HG03378 (cell line): ENCODE data around the gene SF3A2.

Experiments used
- ATAC-seq: cut with Tn5 transposase; IDR thresholded peaks from one replicate; pipeline ENCODE4 v1.9.1; 2021; ENCODE audit warnings: mild to moderate bottlenecking, moderate library complexity; ENCODE audit not compliant: unreplicated experiment

Gene SF3A2

DNA sequence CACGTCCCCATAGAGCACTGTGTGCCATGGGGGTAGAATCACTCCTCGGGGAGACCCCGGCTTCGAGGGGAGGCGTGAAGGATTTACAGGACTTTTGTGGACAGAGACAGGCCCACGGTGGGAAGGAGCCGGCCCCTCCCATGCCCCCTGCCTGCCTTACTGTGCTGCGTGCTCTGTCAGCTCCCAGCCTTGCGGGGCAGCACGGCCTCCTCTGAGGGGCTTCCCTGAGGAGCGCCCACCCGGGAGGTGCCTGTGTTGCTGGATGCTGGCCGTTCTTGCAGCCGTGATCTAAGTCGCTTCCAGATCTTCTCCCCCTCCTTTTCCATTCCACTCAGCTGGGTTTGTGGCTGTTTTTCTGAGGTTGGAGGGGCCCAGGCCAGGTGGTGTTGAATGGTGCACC lies 29.6 kb upstream of the SF3A2 start:
- ATAC-seq = no peak

DNA sequence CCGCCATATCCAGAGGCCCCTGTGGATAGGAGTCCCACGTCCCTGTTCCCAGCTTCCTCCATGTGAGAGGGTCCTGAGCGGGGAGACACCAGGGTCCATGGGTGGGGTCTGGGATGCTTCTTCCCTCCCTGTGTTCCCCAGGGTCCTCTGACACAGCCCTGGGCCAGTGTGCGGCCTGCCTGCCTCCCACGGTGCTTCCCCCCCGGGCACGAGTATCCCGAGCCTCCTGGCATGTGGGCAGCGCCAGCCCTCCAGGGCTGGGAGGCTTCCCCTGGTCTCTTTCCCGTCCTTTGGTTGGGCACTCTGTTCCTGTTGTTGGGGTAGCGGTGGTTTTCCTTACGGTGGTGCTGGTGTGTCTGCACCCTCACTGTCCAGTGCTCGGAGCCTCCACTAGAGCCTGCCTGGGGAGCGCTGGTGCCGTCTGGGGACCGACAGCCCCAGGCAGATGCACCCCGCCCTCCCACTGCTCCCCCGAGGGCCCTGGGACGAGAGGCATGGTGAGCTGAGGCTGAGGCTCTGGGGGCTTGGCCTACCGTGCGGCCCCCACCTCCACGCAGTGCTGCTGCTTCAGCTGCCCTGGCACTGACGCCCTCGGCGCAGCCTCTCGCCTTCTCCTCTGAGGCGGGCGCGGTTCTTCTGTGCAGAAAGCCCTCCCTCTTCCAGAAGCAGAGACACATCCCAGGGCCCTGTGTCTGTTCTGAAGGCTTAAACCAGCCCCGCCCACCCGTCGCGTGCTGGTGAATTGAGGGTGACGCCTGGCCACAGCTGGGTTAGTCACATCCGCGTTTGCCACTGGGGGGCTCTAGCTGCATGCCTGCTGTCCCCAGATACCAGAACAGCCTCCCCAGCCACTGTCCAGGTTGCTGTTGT lies 28.4 kb upstream of the SF3A2 start:
- ATAC-seq = no peak

DNA sequence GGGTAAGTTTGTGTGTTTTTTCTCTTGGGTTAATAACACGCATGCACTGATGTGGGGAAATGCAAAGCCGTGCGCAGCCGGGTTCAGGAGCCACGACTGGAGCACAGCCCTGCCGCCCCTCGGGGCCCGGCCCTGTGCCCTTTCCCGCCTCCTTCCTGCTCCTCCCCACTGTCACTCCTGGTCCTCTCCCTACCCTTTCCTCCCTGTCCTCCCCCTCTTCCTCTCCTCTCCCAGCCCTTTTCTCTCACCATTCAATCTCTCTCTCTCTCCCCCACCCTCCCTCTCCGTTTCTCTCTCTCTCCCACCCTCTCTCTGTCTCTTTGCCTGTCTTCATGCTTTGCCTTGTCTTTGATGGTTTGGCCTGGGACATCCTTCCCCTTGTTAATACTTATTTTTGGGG lies 27.6 kb upstream of the SF3A2 start:
- ATAC-seq = no peak

DNA sequence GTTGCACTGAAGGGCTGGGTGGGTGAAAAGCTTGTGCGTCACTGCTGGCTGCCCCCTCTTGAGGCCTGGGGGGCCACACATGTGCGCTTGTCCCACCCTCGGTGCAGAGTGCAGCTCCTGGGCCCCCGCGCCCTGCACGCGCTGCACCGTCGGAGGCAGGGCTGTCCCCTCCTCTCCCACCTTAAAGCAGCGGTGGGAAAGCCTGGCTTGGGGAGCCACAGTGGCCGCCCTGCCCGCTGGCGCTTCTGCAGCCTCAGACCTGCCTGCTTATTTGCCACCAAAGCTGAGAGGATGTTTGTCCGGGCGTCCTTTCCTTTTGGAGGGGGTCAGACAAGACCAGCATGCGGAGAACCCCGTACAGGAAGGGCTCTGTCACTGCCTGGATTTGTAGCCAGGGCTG lies 27.2 kb upstream of the SF3A2 start:
- no peak for ATAC-seq

DNA sequence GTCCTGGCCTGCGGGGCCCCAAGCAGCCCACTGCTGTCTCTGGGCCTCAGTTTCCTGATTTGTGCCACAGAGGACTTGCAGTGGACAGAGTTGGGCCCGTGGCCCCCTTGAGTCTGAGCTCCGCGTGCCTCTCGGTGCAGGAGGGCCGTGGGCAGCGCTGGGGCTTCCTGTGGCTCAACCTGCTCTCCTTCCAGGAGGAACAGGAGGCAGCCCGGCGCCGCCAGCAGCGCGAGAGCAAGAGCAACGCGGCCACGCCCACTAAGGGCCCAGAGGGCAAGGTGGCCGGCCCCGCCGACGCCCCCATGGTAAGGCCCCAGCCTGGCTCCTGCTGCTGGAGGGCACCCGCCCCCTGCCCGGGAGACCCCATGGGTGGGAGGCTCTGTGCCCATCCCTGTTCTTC lies 26.4 kb upstream of the SF3A2 start:
- ATAC-seq = no peak

DNA sequence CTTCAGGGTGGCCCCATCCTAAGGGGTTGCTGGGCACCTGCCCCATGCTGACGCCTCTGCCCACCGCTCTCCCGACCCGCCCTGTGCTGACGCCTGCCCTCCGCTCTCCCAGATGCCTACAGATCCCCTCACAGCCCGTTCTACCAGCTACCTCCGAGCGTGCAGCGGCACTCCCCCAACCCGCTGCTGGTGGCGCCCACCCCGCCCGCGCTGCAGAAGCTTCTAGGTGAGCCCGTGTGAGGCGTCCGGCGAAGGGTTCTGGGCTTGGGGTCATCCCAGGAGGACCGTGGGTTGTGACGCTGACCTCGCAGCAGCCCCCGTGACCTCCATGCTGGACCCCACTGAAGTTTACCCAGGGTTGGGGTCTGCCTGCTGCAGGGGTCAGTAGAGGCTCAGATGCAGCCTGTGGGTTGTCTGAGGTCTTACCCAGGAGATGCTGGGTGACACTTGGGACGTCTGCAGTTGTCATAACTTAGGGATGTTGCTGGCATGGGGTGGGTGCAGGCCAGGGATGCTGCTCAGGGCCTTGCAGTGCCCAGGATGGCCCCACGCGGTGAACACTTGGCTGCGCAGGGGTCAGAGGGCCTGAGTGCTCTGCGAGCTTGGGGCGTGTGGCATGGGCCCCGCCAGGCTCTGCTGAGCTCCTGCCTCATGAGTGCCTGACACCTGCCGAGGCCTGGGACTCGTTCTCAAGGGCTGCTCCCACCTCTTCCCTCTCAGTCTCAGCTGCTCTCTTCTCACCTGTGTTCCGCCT lies 25.5 kb upstream of the SF3A2 start:
- no peak for ATAC-seq

DNA sequence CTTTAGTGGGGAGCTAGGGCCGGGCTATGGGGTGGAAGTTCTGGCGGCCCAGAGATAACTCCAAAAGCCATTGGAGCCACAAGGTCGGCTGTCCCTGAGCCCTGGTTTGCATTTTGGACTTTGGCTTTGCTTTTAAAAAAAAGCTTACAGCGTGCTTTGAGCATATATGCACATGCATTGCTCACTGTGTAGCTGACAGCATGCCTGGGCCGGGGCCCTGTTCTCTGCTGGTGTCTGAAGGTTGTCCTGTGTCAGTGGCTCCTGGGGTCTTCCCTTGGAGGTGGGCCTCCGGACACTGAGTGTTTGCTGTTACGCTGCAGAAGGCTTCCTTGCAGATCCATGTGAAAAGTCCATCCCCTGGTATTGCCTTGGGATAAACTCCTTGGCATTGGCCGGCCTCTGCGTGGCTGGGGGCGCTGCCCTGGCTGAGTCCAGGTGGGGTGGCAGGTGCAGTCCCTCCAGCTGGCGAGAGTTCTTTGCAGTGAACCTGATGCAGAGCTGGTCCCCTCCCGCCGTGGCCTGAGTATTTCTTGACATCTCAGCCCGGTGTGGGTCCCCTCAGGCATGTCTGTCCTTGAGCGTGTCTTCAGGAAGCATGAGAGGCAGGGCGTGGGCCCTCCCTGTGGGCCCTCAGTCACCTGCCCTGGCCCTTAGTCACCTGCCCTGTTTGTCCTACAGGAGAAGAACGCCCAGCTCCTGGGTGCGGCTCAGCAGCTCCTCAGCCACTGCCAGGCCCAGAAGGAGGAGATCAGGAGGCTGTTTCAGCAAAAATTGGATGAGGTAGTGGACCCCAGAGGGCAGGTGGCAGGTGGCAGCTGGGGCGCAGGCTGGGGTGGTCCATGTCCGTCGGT lies 23.5 kb upstream of the SF3A2 start:
- no peak for ATAC-seq

DNA sequence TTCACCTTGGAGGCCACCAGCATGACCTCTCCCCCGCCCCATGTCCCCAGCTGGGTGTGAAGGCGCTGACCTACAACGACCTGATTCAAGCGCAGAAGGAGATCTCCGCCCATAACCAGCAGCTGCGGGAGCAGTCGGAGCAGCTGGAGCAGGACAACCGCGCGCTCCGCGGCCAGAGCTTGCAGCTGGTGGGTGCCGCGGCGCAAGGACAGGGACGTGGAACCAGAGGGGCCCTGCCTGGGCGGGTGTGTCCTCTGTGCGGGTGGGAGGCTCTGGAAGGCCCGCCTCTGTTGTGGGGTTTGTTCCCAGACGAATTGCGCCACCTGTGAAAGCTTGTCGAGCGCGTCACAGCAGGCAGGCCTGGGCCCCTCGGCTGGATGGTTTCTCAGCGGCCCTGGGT lies 22.8 kb upstream of the SF3A2 start:
- ATAC-seq = no peak

DNA sequence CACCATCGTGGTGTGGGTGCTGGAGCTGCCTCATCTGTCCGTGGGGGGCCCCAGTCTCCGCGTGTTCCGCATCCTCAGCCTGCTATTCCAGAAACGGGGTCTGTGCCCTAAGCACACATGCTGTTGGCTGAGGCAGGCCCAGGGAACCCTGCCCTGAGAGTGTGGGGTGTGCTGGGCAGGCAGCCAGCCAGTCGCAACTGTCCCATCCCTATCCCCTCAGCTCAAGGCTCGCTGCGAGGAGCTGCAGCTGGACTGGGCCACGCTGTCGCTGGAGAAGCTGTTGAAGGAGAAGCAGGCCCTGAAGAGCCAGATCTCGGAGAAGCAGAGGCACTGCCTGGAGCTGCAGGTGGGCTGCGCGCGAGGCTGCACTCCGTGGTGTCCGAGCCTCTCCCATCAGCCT lies 22.4 kb upstream of the SF3A2 start:
- ATAC-seq = no peak

DNA sequence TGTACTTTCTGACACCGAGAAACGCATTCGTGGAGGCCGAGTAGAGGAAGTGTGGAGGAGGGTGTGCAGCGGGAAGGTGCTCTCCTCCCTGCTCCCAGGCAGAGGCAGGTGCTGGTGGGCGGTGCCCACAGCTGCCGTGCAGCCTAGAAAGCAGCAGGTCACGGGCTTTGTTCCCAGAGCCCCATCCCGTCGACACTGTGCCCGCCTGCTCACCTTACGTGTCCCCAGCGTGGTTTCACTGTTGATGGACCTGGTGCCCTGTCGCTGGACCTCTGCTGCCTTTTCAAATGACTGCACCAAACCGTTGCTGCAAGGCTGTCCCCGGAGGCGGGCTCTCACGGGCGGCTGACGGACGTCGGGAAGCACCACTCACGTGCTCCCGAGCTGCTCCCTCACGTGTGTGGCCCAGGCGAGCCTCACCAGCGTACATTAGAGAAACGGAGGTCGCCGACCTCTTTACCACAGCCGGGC lies 21.3 kb upstream of the SF3A2 start:
- no peak for ATAC-seq

DNA sequence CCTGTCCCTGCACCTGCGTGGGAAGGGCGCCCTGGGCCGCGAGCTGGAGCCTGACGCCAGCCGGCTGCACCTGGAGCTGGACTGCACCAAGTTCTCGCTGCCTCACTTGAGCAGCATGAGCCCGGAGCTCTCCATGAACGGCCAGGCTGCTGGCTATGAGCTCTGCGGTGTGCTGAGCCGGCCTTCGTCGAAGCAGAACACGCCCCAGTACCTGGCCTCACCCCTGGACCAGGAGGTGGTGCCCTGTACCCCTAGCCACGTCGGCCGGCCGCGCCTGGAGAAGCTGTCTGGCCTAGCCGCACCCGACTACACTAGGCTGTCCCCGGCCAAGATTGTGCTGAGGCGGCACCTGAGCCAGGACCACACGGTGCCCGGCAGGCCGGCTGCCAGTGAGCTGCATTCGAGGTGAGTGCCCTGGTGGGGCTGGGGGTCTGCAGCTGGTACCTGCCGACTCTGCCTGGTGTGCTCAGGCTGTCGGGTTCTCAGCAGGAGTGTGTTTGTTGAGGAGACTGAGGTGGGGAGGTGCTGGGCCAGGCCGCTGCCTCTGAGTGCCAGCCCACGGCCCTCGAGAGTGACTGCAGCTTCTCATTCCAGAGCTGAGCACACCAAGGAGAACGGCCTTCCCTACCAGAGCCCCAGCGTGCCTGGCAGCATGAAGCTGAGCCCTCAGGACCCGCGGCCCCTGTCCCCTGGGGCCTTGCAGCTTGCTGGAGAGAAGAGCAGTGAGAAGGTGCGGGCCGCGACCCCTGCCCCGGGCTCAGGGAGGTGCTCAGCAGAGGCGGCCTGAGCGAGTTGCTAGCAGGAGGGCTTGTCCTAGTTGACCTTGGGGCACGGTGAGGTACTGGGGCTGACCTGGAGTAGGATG lies 20.0 kb upstream of the SF3A2 start:
- no peak for ATAC-seq

DNA sequence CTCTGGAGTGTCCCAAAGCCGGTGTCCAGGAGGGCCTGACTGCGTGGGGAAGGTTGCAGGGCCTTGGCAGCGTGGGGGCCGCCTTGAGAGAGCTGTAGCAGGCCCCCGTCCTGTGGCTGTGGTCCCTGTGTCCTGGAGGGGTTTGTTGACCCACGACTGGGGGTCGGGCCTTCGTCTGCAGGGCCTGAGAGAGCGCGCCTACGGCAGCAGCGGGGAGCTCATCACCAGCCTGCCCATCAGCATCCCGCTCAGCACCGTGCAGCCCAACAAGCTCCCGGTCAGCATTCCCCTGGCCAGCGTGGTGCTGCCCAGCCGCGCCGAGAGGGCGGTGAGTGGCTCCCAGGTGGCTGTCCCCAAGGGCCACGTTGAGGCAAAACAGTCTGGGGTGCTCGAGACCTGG lies 19.0 kb upstream of the SF3A2 start:
- ATAC-seq = no peak

DNA sequence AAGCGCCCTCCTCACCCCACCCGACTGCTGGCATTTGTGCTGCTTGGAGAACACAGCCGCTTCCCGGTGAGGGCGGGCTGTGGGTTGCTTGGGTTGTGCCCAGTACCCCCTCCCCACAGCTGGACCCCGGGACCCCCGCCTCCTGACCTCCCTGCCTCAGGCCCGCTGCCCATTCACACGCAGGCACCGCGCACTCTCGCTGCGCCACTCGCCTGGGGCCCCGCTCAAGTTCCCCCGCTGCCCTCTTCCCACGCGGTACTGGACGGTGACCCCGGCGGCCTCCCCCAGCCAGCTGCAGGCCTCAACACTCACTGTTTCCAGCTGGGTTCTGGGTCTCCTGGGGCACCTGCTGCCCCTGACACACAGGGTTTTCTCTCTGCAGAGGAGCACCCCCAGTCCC lies 16.9 kb upstream of the SF3A2 start:
- no peak for ATAC-seq

DNA sequence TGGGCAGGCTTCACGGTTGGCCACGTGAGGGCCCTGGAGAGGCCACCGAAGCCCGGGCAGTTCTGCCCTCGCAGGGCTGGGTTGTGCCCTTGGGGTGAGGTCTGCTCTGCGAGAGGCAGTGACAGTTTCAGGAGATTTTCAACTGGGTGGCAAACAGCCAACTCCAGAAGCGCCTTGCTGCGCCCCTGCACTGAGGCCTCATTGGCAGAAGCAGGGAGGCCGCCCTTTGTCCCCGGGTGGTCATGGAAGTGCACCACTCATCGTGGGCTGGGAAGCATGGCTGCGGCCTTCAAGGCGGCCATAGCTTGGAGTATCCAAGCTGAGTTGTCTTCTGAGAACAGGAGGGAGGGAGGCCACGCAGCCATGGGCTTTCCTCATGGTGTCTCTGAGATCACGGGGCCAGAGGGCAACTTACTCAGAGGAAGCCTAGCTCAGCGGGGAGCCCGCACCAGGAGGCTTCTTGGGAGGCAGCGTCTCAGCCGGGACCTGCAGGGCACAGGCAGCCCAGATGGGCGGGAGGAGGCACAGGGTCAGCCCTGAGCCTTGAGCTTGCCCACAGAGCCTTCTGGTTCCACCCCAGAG lies 15.3 kb upstream of the SF3A2 start:
- ATAC-seq = no peak

DNA sequence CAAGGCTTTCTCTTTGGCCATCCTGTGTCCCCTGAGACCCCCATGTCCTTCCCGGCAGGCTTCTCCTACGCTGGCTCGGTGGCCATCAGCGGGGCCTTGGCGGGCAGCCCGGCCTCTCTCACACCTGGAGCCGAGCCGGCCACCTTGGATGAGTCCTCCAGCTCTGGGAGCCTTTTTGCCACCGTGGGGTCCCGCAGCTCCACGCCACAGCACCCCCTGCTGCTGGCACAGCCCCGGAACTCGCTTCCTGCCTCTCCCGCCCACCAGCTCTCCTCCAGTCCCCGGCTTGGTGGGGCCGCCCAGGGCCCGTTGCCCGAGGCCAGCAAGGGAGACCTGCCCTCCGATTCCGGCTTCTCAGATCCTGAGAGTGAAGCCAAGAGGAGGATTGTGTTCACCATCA lies 14.7 kb upstream of the SF3A2 start:
- no peak for ATAC-seq

DNA sequence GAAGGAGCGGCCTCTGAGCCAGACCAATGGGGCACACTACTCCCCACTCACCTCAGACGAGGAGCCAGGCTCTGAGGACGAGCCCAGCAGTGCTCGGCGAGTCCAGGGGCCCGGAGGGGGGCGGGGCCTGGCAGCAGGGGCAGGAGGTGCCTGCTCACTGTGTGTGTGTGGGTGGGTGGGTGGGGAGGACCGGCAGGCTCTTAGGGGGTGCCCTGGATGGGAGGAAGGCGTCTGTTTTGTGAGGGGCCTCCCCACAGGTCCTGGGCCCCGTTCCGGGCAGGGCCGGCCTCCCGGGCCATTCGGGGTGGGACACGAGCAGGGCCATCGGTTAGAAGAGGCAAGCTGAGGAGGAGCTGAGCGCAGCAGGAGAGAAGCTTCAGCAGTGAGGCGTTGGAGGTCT lies 13.2 kb upstream of the SF3A2 start:
- ATAC-seq = no peak

DNA sequence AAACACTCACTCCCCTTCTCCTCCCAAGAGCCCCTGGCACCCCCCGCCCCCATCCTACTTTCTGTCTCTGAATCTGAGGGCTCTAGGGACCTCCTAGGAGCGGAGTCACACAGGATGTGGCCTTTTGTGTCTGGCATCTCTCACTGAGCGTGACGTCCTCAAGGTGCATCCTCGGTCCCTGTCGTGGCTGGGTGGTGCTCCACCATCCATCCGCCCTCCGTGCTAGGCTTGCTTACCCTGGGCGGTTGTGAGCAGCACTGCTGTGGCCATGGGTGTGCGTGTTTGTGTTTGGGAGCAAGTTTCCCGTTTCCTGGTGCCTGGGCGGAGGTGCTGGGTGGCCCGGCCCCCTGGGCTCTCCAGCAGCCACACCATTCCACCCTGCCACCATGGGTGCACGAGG lies 12.7 kb upstream of the SF3A2 start:
- peak; percentile 44 for ATAC-seq

DNA sequence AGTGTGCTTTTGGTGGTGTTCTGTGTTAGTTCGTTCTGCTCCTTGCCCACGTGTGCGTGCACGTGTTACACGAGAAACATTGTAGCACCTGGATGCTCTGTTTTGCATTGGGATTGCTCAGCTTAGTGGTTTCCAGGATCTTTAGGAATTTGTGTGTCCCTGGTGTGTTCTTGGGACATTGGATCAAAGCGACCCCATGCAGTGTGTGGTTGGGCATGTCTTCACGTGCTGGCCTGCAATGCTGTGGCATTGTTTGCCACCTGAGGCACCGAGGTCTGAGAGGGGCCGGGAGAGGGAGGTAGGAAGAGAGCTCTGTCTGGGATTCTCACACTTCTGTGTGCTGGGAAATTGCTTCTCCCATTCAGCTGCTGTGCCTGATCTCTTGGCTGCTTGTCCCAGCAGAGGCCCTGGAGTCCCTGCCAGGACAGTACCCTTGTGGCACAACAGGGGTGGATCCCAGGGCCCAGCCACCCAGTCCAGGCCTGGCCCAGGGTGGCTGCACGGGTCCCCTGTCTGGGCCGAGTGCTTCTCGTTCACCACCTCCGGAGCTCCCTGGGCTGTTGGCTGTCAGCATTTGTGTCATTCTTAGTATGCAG lies 11.8 kb upstream of the SF3A2 start:
- no peak for ATAC-seq

DNA sequence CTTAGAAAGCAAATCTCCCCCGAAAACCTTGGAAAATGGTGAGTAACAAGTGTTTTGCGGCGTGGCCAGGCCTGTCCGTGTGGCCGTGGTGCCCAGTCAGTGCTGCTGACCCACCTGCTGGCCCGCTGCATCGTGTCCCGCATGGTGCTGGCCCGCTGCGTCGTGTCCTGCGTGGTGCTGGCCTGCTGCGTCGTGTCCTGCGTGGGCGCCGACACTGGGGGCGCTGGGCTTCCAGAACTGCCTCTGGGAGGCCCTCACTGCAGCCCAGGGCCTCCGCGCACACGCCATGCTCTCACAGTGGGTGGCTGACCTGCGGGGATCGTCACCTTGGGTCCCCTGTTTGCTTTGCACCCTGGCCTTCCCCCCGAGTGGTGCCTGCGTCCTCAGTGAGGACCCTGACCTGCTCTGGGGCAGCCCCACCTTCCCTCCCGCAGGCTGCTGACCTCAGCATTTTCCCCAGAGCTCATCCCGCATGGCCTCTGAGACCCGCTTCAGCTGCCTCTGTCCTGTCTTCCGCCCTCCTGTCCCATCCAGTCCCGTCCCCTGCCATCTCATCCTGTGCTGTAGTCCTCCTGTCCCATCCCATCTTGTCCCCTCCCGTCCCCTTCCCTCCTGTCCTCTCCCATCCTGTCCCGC lies 11.1 kb upstream of the SF3A2 start:
- no peak for ATAC-seq
